SJCRH30 (cell line): Measurements from ENCODE around the gene SRD5A3. TPM values are rescaled to one million over a fixed set of nuclear protein-coding genes. Genes with fewer than 3 reads are reported as not detected.

Source experiments
- DNase-seq, 2 experiments: peaks; one replicate each; pipeline ENCODE4 v3.0.0-alpha.2; 2015 to 2020
- H3K27ac ChIP-seq: fragments of 250-450 bp; sonication (Bioruptor Pico); 2 replicates; pipeline ENCODE4 v1.5.1; 2020; ENCODE audit warnings: mild to moderate bottlenecking, moderate library complexity
- H3K27me3 ChIP-seq: fragments of 250-450 bp; sonication (Bioruptor Pico); 2 replicates; pipeline ENCODE4 v1.5.1; 2020; ENCODE audit warnings: mild to moderate bottlenecking, moderate library complexity
- H3K36me3 ChIP-seq: fragments of 250-450 bp; sonication (Bioruptor Pico); 2 replicates; pipeline ENCODE4 v1.5.1; 2020; ENCODE audit warnings: mild to moderate bottlenecking, moderate library complexity
- H3K4me1 ChIP-seq: fragments of 250-450 bp; sonication (Bioruptor Pico); 2 replicates; pipeline ENCODE4 v1.5.1; 2020; ENCODE audit warnings: mild to moderate bottlenecking, moderate library complexity
- H3K4me3 ChIP-seq: fragments of 250-450 bp; sonication (Bioruptor Pico); 2 replicates; pipeline ENCODE4 v1.5.1; 2020; ENCODE audit warnings: mild to moderate bottlenecking, moderate library complexity
- H3K9me3 ChIP-seq: fragments of 250-450 bp; sonication (Bioruptor Pico); replicated peaks from 2 replicates; pipeline ENCODE4 v1.5.1; 2020; ENCODE audit warnings: mild to moderate bottlenecking, moderate library complexity
- total RNA-seq: library from RNA; depleted of rRNA; stranded (reverse); fragments of >200 nt; shearing (Covaris generic); gene quantifications from 2 replicates; pipeline ENCODE4 v1.2.3, GENCODE V29; 2014

SRD5A3 gene
- total RNA-seq, 1 experiment from 2014 or later, result 5.8 TPM

GRCh38 chr4:55378617-55379467 lies 32.8 kb downstream of the SRD5A3 start:
- no peaks in the 10 kb centered on the region for H3K4me1 ChIP-seq
- no peak overlapping the region for H3K27ac ChIP-seq
- no peaks in the 10 kb centered on the region for H3K36me3 ChIP-seq
- H3K9me3 ChIP-seq, result no peaks in the 10 kb centered on the region
- peak; percentile 20 to 29 for DNase-seq
- H3K4me3 ChIP-seq, result no peak overlapping the region
- H3K27me3 ChIP-seq, result no peaks in the 10 kb centered on the region

GRCh38 chr4:55380576-55380975 lies 34.5 kb downstream of the SRD5A3 start:
- no peak overlapping the region for H3K4me3 ChIP-seq
- no peaks in the 10 kb centered on the region for H3K4me1 ChIP-seq
- H3K36me3 ChIP-seq, result no peaks in the 10 kb centered on the region
- H3K27me3 ChIP-seq, result no peaks in the 10 kb centered on the region
- H3K27ac ChIP-seq, result no peak overlapping the region
- no peaks in the 10 kb centered on the region for H3K9me3 ChIP-seq
- no peak for DNase-seq

- no peak overlapping the region for H3K27ac ChIP-seq
- no peak overlapping the region for H3K4me3 ChIP-seq
- H3K4me1 ChIP-seq, result no peaks in the 10 kb centered on the region
- H3K36me3 ChIP-seq, result no peaks in the 10 kb centered on the region
- no peak for DNase-seq
- H3K9me3 ChIP-seq, result no peaks in the 10 kb centered on the region
- no peaks in the 10 kb centered on the region for H3K27me3 ChIP-seq
These were observed 35.5 kb downstream of the SRD5A3 start for GRCh38 chr4:55381502-55381901.

- Histone ChIP-seq H3K9me3 (no peaks in the 10 kb centered on the region), H3K4me1 (no peaks in the 10 kb centered on the region), H3K27me3 (no peaks in the 10 kb centered on the region), H3K4me3 (no peak overlapping the region), H3K36me3 (no peaks in the 10 kb centered on the region), H3K27ac (no peak overlapping the region)
- no peak for DNase-seq
These were observed 36.5 kb downstream of the SRD5A3 start for GRCh38 chr4:55382488-55383003.

GRCh38 chr4:55385201-55385649 lies 39.2 kb downstream of the SRD5A3 start:
- no peaks in the 10 kb centered on the region for H3K36me3 ChIP-seq
- H3K27ac ChIP-seq, result no peak overlapping the region
- no peaks in the 10 kb centered on the region for H3K4me1 ChIP-seq
- H3K27me3 ChIP-seq, result no peaks in the 10 kb centered on the region
- DNase-seq, result no peak
- H3K4me3 ChIP-seq, result no peak overlapping the region
- H3K9me3 ChIP-seq, result no peaks in the 10 kb centered on the region

- H3K27me3 ChIP-seq, result no peaks in the 10 kb centered on the region
- H3K4me3 ChIP-seq, result no peak overlapping the region
- no peaks in the 10 kb centered on the region for H3K9me3 ChIP-seq
- no peaks in the 10 kb centered on the region for H3K36me3 ChIP-seq
- no peak overlapping the region for H3K27ac ChIP-seq
- peak in 1 of 2 experiments; percentile 38 for DNase-seq
- no peaks in the 10 kb centered on the region for H3K4me1 ChIP-seq
These were observed 40.0 kb downstream of the SRD5A3 start for GRCh38 chr4:55386073-55386472.

- no peaks in the 10 kb centered on the region for H3K36me3 ChIP-seq
- no peaks in the 10 kb centered on the region for H3K4me1 ChIP-seq
- H3K4me3 ChIP-seq, result no peak overlapping the region
- no peaks in the 10 kb centered on the region for H3K27me3 ChIP-seq
- no peak for DNase-seq
- H3K27ac ChIP-seq, result no peak overlapping the region
- no peaks in the 10 kb centered on the region for H3K9me3 ChIP-seq
These were observed 40.8 kb downstream of the SRD5A3 start for GRCh38 chr4:55386840-55387239.

- Histone ChIP-seq H3K27me3 (no peaks in the 10 kb centered on the region), H3K27ac (peak overlapping the region; percentile 84), H3K4me3 (no peak overlapping the region), H3K4me1 (peaks cover 24% of the 10 kb centered on the region), H3K9me3 (no peaks in the 10 kb centered on the region), H3K36me3 (peaks cover 2% of the 10 kb centered on the region; the same call in 1 of the 2 replicates)
- peak; percentile 73 to 93 for DNase-seq
These were observed 47.6 kb downstream of the SRD5A3 start for GRCh38 chr4:55393461-55394320.

GRCh38 chr4:55395218-55395528 lies 49.1 kb downstream of the SRD5A3 start:
- H3K4me3 ChIP-seq, result peak overlapping the region; percentile 95
- H3K9me3 ChIP-seq, result no peaks in the 10 kb centered on the region
- peak overlapping the region; percentile 75 for H3K27ac ChIP-seq
- H3K36me3 ChIP-seq, result peaks cover 12% of the 10 kb centered on the region
- H3K4me1 ChIP-seq, result peaks cover 24% of the 10 kb centered on the region
- DNase-seq, result no peak
- no peaks in the 10 kb centered on the region for H3K27me3 ChIP-seq

- no peaks in the 10 kb centered on the region for H3K9me3 ChIP-seq
- H3K27ac ChIP-seq, result peak within 1 kb of the TSS; percentile 75
- H3K4me3 ChIP-seq, result peak within 1 kb of the TSS; percentile 95
- H3K4me1 ChIP-seq, result peaks cover 24% of the 10 kb centered on the region
- H3K27me3 ChIP-seq, result no peaks in the 10 kb centered on the region
- peaks cover 16% of the 10 kb centered on the region for H3K36me3 ChIP-seq
- peak; percentile 92 for DNase-seq
These were observed 49.7 kb downstream of the SRD5A3 start, which contains the start of gene TMEM165 for GRCh38 chr4:55395529-55396307. Gene TMEM165, plus strand, starts transcription at chr4:55395957. Its CDS starts 233 bp downstream, at chr4:55396190.

GRCh38 chr4:55396308-55397125 lies 50.5 kb downstream of the SRD5A3 start:
- H3K4me1 ChIP-seq, result peaks cover 24% of the 10 kb centered on the region
- peak overlapping the region; percentile 75 for H3K27ac ChIP-seq
- peaks cover 23% of the 10 kb centered on the region for H3K36me3 ChIP-seq
- peak overlapping the region; percentile 95 for H3K4me3 ChIP-seq
- DNase-seq, result peak; percentile 62 to 69
- no peaks in the 10 kb centered on the region for H3K27me3 ChIP-seq
- no peaks in the 10 kb centered on the region for H3K9me3 ChIP-seq

GRCh38 chr4:55397126-55397436 lies 51.0 kb downstream of the SRD5A3 start:
- H3K27me3 ChIP-seq, result no peaks in the 10 kb centered on the region
- H3K4me3 ChIP-seq, result peak overlapping the region; percentile 95
- H3K36me3 ChIP-seq, result peaks cover 25% of the 10 kb centered on the region
- DNase-seq, result peak in 1 of 2 experiments; percentile 42
- H3K27ac ChIP-seq, result peak overlapping the region; percentile 75
- H3K9me3 ChIP-seq, result no peaks in the 10 kb centered on the region
- H3K4me1 ChIP-seq, result peaks cover 24% of the 10 kb centered on the region

GRCh38 chr4:55397520-55398321 lies 51.7 kb downstream of the SRD5A3 start:
- H3K9me3 ChIP-seq, result no peaks in the 10 kb centered on the region
- peaks cover 24% of the 10 kb centered on the region for H3K4me1 ChIP-seq
- peaks cover 25% of the 10 kb centered on the region for H3K36me3 ChIP-seq
- no peak overlapping the region; the same call in 1 of the 2 replicates for H3K27ac ChIP-seq
- DNase-seq, result peak in 1 of 2 experiments; percentile 28
- H3K27me3 ChIP-seq, result no peaks in the 10 kb centered on the region
- peak overlapping the region; percentile 95 for H3K4me3 ChIP-seq
